ENCODE measurements around the gene TCF21. TPM values are rescaled to one million over a fixed set of nuclear protein-coding genes. Genes with fewer than 3 reads are reported as not detected.

The TCF21 gene
- total RNA-seq, 1 experiment from 2014 or later = not detected

GRCh38 chr6:133871131-133871530 is 17.8 kb upstream of the TCF21 start:
- POLR2A ChIA-PET (ENCODE audit: unreplicated experiment) = no interaction called here
- DNase-seq = no peak
- H3K9me3 ChIP-seq (ENCODE audit: insufficient read depth, low read depth) = no peaks in the 10 kb centered on the region
- no peaks in the 10 kb centered on the region for H3F3A ChIP-seq (ENCODE audit: insufficient read depth, low read depth)
- no peaks in the 10 kb centered on the region for H3K4me1 ChIP-seq (replicated peaks; ENCODE audit: insufficient read depth)
- no peak overlapping the region for H3K27ac ChIP-seq
- no peaks in the 10 kb centered on the region for H3K36me3 ChIP-seq (ENCODE audit: low read depth)
- intact Hi-C loops (cut with micrococcal nuclease; ENCODE audit: unreplicated experiment) = no loop called here
- BruUV-seq (replicated peaks) = no TSS peak
- H3K79me2 ChIP-seq (ENCODE audit: low read depth) = no peaks in the 10 kb centered on the region
- no peak for TF ChIP-seq EZH2 (IDR thresholded peaks at IDR 0.05; ENCODE audit: low read depth)
- TF ChIP-seq CTCF (conservative IDR thresholded peaks at IDR 0.05) = no peak
- no peak overlapping the region for H2AFZ ChIP-seq
- H3K4me2 ChIP-seq = no peak overlapping the region
- no peaks in the 10 kb centered on the region for H3K27me3 ChIP-seq (ENCODE audit: insufficient read depth, low read depth)
- no peaks in the 10 kb centered on the region for H4K20me1 ChIP-seq (ENCODE audit: insufficient read depth)
- CTCF ChIA-PET = no interaction called here
- H3K9me2 ChIP-seq (ENCODE audit: insufficient read depth) = no peaks in the 10 kb centered on the region
- H3K4me3 ChIP-seq = no peak overlapping the region

- Histone ChIP-seq H3K4me1 (replicated peaks; ENCODE audit: insufficient read depth) (no peaks in the 10 kb centered on the region), H4K20me1 (ENCODE audit: insufficient read depth) (no peaks in the 10 kb centered on the region), H3K27me3 (ENCODE audit: insufficient read depth, low read depth) (no peaks in the 10 kb centered on the region), H3K79me2 (ENCODE audit: low read depth) (no peaks in the 10 kb centered on the region), H3K9me2 (ENCODE audit: insufficient read depth) (no peaks in the 10 kb centered on the region), H3K36me3 (ENCODE audit: low read depth) (no peaks in the 10 kb centered on the region), H3K27ac (no peak overlapping the region), H3F3A (ENCODE audit: insufficient read depth, low read depth) (no peaks in the 10 kb centered on the region), H2AFZ (no peak overlapping the region), H3K4me2 (no peak overlapping the region), H3K9me3 (ENCODE audit: insufficient read depth, low read depth) (no peaks in the 10 kb centered on the region), H3K4me3 (no peak overlapping the region)
- CTCF ChIA-PET = no interaction called here
- intact Hi-C loops (cut with micrococcal nuclease; ENCODE audit: unreplicated experiment) = no loop called here
- no TSS peak for BruUV-seq (replicated peaks)
- DNase-seq = no peak
- no peak for TF ChIP-seq EZH2 (IDR thresholded peaks at IDR 0.05; ENCODE audit: low read depth)
- TF ChIP-seq CTCF (conservative IDR thresholded peaks at IDR 0.05) = no peak
- POLR2A ChIA-PET (ENCODE audit: unreplicated experiment) = no interaction called here
Observed at GRCh38 chr6:133873538-133873937, 15.4 kb upstream of the TCF21 start.

- no TSS peak for BruUV-seq (replicated peaks)
- Histone ChIP-seq H3K4me3 (no peak overlapping the region), H3K4me2 (no peak overlapping the region), H3K27me3 (ENCODE audit: insufficient read depth, low read depth) (no peaks in the 10 kb centered on the region), H3K27ac (no peak overlapping the region), H3K79me2 (ENCODE audit: low read depth) (no peaks in the 10 kb centered on the region), H3K9me3 (ENCODE audit: insufficient read depth, low read depth) (no peaks in the 10 kb centered on the region), H3F3A (ENCODE audit: insufficient read depth, low read depth) (no peaks in the 10 kb centered on the region), H2AFZ (no peak overlapping the region; the same call in 1 of the 2 replicates), H3K9me2 (ENCODE audit: insufficient read depth) (no peaks in the 10 kb centered on the region), H3K4me1 (replicated peaks; ENCODE audit: insufficient read depth) (no peaks in the 10 kb centered on the region), H3K36me3 (ENCODE audit: low read depth) (no peaks in the 10 kb centered on the region), H4K20me1 (ENCODE audit: insufficient read depth) (no peaks in the 10 kb centered on the region)
- ChIA-PET CTCF (no interaction called here), POLR2A (ENCODE audit: unreplicated experiment) (interaction anchor here (0.6 kb wide), 1 partner anchor 245 kb away, joined by 5 read pairs; no protein-coding TSS in a partner anchor)
- intact Hi-C loops (cut with micrococcal nuclease; ENCODE audit: unreplicated experiment) = no loop called here
- no peak for DNase-seq
- no peak for TF ChIP-seq CTCF (conservative IDR thresholded peaks at IDR 0.05)
Observed at GRCh38 chr6:133877116-133877515, 11.8 kb upstream of the TCF21 start.
